Keratinocyte (primary cell): ENCODE measurements around the gene DENND1C. TPM values are rescaled to one million over a fixed set of nuclear protein-coding genes. Genes with fewer than 3 reads are reported as not detected.

Source experiments
- DNase-seq: peaks from one replicate; pipeline ENCODE4 v3.0.0-alpha.2; 2011; ENCODE audit warnings: low read depth, missing footprints, low spot score
- FAIRE-seq: peaks from 2 replicates; lab custom pipeline; 2011; peaks lifted over from hg19 to GRCh38; lab: Jason Lieb, UNC
- H2AFZ ChIP-seq: 2 replicates; pipeline ENCODE4 v1.6.0; 2012; ENCODE audit warnings: low read length, control low read depth, inconsistent platforms; ENCODE audit not compliant: control insufficient read depth
- H3K27ac ChIP-seq: 2 replicates; pipeline ENCODE4 v1.5.1; 2011; ENCODE audit warnings: low read length; ENCODE audit not compliant: control insufficient read depth, insufficient read depth
- H3K27me3 ChIP-seq: 3 replicates; pipeline ENCODE4 v1.6.0; 2011; ENCODE audit warnings: low read length; ENCODE audit not compliant: control insufficient read depth, insufficient read depth; ENCODE audit errors: extremely low read depth
- H3K36me3 ChIP-seq, 2 experiments: 2 replicates in 1 of 2; 3 replicates in 1 of 2; pipeline ENCODE4 v1.5.1; 2011; ENCODE audit warnings: low read length in 2 of 2, mild to moderate bottlenecking in 1 of 2; ENCODE audit not compliant: control insufficient read depth in 2 of 2, insufficient read depth in 2 of 2; ENCODE audit errors: extremely low read depth in 1 of 2
- H3K4me1 ChIP-seq: 3 replicates; pipeline ENCODE4 v1.5.1; 2011; ENCODE audit warnings: low read length; ENCODE audit not compliant: control insufficient read depth, insufficient read depth; ENCODE audit errors: extremely low read depth
- H3K4me2 ChIP-seq: 3 replicates; pipeline ENCODE4 v1.6.0; 2011; ENCODE audit warnings: low read depth, low read length; ENCODE audit not compliant: control insufficient read depth, insufficient read depth; ENCODE audit errors: extremely low read depth
- H3K4me3 ChIP-seq, 3 experiments: fragments of 200-600 bp in 1 of 3; sonication (generic) in 1 of 3; 2 replicates in 2 of 3; 3 replicates in 1 of 3; pipeline ENCODE4 v1.5.1; 2011 to 2016; ENCODE audit warnings: low read length in 3 of 3, mild to moderate bottlenecking in 3 of 3, control low read depth in 2 of 3, inconsistent platforms in 1 of 3, low read depth in 1 of 3, mixed read lengths in 1 of 3, mixed run types in 1 of 3, moderate library complexity in 1 of 3; ENCODE audit not compliant: control insufficient read depth in 2 of 3, insufficient read depth in 2 of 3; ENCODE audit errors: extremely low read depth in 1 of 3
- H3K79me2 ChIP-seq: 2 replicates; pipeline ENCODE4 v1.6.0; 2012; ENCODE audit warnings: low read length; ENCODE audit not compliant: control insufficient read depth, insufficient read depth
- H3K9ac ChIP-seq: 3 replicates; pipeline ENCODE4 v1.6.0; 2011; ENCODE audit warnings: low read length; ENCODE audit not compliant: control insufficient read depth, insufficient read depth; ENCODE audit errors: extremely low read depth
- H3K9me1 ChIP-seq: 3 replicates; pipeline ENCODE4 v1.6.0; 2011; ENCODE audit warnings: low read length; ENCODE audit not compliant: control insufficient read depth, insufficient read depth; ENCODE audit errors: extremely low read depth
- H3K9me3 ChIP-seq: 2 replicates; pipeline ENCODE4 v1.5.1; 2012; ENCODE audit warnings: low read depth, low read length; ENCODE audit not compliant: control insufficient read depth
- H4K20me1 ChIP-seq: 3 replicates; pipeline ENCODE4 v1.6.0; 2011; ENCODE audit warnings: low read length; ENCODE audit not compliant: control insufficient read depth, insufficient read depth; ENCODE audit errors: extremely low read depth
- CTCF ChIP-seq, 3 experiments: IDR thresholded peaks in 1 of 3; conservative IDR thresholded peaks in 1 of 3; optimal IDR thresholded peaks in 1 of 3; 2 replicates in 2 of 3; 3 replicates in 1 of 3; pipeline versions ENCODE3 to v1.5.1; 2011; ENCODE audit warnings: low read length in 3 of 3, mild to moderate bottlenecking in 3 of 3, moderate library complexity in 2 of 3, control low read depth in 1 of 3, inconsistent platforms in 1 of 3; ENCODE audit not compliant: insufficient read depth in 2 of 3; ENCODE audit errors: extremely low read depth in 1 of 3
- EZH2 ChIP-seq: IDR thresholded peaks from one replicate; pipeline ENCODE4 v1.6.1; 2012; ENCODE audit warnings: inconsistent platforms, mild to moderate bottlenecking, low read length, moderate library complexity
- dilution Hi-C: fragments of 300-500 bp; cut with MboI; formaldehyde crosslinking; loops from one replicate; pipeline ENCODE4 v1.7.0; 2020; ENCODE audit warnings: low sequenced_read_pairs; ENCODE audit not compliant: extremely low pct_ligation_motif_present
- polyA plus RNA-seq, 5 experiments: library from polyadenylated mRNA; depleted of rRNA in 3 of 5; stranded (reverse) in 3 of 5; stranded (forward) in 1 of 5; unstranded in 1 of 5; fragments of >200 nt; gene quantifications; 1 replicate in 1 of 5; 2 replicates in 3 of 5; 3 replicates in 1 of 5; pipeline versions ENCODE4 v1.2.1 to v1.2.3, GENCODE V29; 2011 to 2012; ENCODE audit warnings: missing spikeins in 2 of 5, low read depth in 1 of 5, low replicate concordance in 1 of 5

The DENND1C gene
- polyA plus RNA-seq, 1 donor (not counting 4 experiments of a cell fraction or from before 2014, with no cell fraction given): 0.09 TPM

GRCh38 chr19:6457958-6458694 lies 23.5 kb downstream of the DENND1C start:
- no peak for DNase-seq
- Histone ChIP-seq H2AFZ (no peak overlapping the region), H4K20me1 (no peaks in the 10 kb centered on the region), H3K27ac (no peak overlapping the region), H3K9me1 (no peaks in the 10 kb centered on the region), H3K4me3 (no peak overlapping the region), H3K4me2 (no peak overlapping the region), H3K9me3 (peaks cover 6% of the 10 kb centered on the region), H3K79me2 (no peaks in the 10 kb centered on the region), H3K4me1 (peaks cover 10% of the 10 kb centered on the region), H3K9ac (no peak overlapping the region), H3K36me3 (peaks cover 6 to 8% of the 10 kb centered on the region in 2 experiments), H3K27me3 (no peaks in the 10 kb centered on the region)
- dilution Hi-C loops: no loop called here
- FAIRE-seq: no peak
- TF ChIP-seq EZH2: no peak
- TF ChIP-seq CTCF (optimal IDR thresholded peaks at IDR 0.05 in 1 of 3, IDR thresholded peaks at IDR 0.05 in 1 of 3, conservative IDR thresholded peaks at IDR 0.05 in 1 of 3; ENCODE audit: extremely low read depth in 1 of 3, insufficient read depth in 2 of 3, low read length in 3 of 3): no peak

- peaks cover 6 to 11% of the 10 kb centered on the region in 2 experiments for H3K36me3 ChIP-seq
- FAIRE-seq: no peak
- dilution Hi-C loops: no loop called here
These were observed 25.7 kb downstream of the DENND1C start for GRCh38 chr19:6455924-6456323.

More at GRCh38 chr19:6455924-6456323, 25.7 kb downstream of the DENND1C start:
- no peak for DNase-seq
- Histone ChIP-seq H3K79me2 (no peaks in the 10 kb centered on the region), H2AFZ (no peak overlapping the region), H3K4me1 (peaks cover 6% of the 10 kb centered on the region), H3K27me3 (no peaks in the 10 kb centered on the region), H3K9ac (no peak overlapping the region), H3K9me3 (peaks cover 6% of the 10 kb centered on the region), H4K20me1 (no peaks in the 10 kb centered on the region), H3K4me3 (no peak overlapping the region), H3K27ac (no peak overlapping the region), H3K9me1 (no peaks in the 10 kb centered on the region), H3K4me2 (no peak overlapping the region)
- TF ChIP-seq EZH2: no peak
- no peak for TF ChIP-seq CTCF (optimal IDR thresholded peaks at IDR 0.05 in 1 of 3, IDR thresholded peaks at IDR 0.05 in 1 of 3, conservative IDR thresholded peaks at IDR 0.05 in 1 of 3; ENCODE audit: extremely low read depth in 1 of 3, insufficient read depth in 2 of 3, low read length in 3 of 3)
